ENCODE data around the gene ARHGEF3.

Gene ARHGEF3

GRCh38 chr3:56684029-56684428 is 117.7 kb downstream of the ARHGEF3 start:
- TF ChIP-seq CTCF (IDR thresholded peaks at IDR 0.05), result no peak

- TF ChIP-seq CTCF (IDR thresholded peaks at IDR 0.05), result no peak
Measured at GRCh38 chr3:56683122-56683817, 118.5 kb downstream of the ARHGEF3 start, which contains the start of gene TASOR. TASOR (minus strand) TSS chr3:56683265; CDS start chr3:56683006, 259 bp downstream.

- TF ChIP-seq CTCF (IDR thresholded peaks at IDR 0.05), result no peak
Measured at GRCh38 chr3:56682462-56683121, 119.2 kb downstream of the ARHGEF3 start.

GRCh38 chr3:56681984-56682461 is 119.7 kb downstream of the ARHGEF3 start:
- TF ChIP-seq CTCF (IDR thresholded peaks at IDR 0.05), result no peak

GRCh38 chr3:56680054-56680580 is 121.6 kb downstream of the ARHGEF3 start:
- TF ChIP-seq CTCF (IDR thresholded peaks at IDR 0.05), result no peak
